Stimulated activated CD8-positive, alpha-beta memory T cell treated with anti-CD3 and anti-CD28 coated beads, Interleukin-12 subunit alpha, Interleukin-12 subunit beta, amount 100 ng/mL, for 4 hours (primary cell): Measurements from ENCODE around the gene C7orf57.
"Not testable (repeated sequence)": the region's sequence is repeated elsewhere in the genome, so short reads cannot be mapped to it uniquely, and the experiment has no call there.

Experiments
- DNase-seq: peaks from one replicate; pipeline ENCODE4 v3.0.0-alpha.2; 2020; ENCODE audit warnings: low read depth

Gene C7orf57

GRCh38 chr7:48035301-48035966 is at the start of gene C7orf57:
Gene C7orf57 (plus strand): TSS chr7:48035543. CDS start chr7:48036309, 766 bp downstream.
- peak; percentile 78 for DNase-seq

- DNase-seq = no peak
Observed at GRCh38 chr7:47988496-47989386, 46.6 kb upstream of the C7orf57 start.

- not testable (repeated sequence) for DNase-seq
Observed at GRCh38 chr7:47989607-47990400, 45.5 kb upstream of the C7orf57 start.

- DNase-seq = no peak
Observed at GRCh38 chr7:47990592-47990991, 44.8 kb upstream of the C7orf57 start.

GRCh38 chr7:47991270-47991669 is 44.1 kb upstream of the C7orf57 start:
- no peak for DNase-seq

- peak; percentile 77 for DNase-seq
Observed at GRCh38 chr7:47991741-47992311, 43.5 kb upstream of the C7orf57 start.

- no peak for DNase-seq
Observed at GRCh38 chr7:47992446-47992845, 42.9 kb upstream of the C7orf57 start.

GRCh38 chr7:47999413-47999812 is 35.9 kb upstream of the C7orf57 start:
- DNase-seq = no peak

- DNase-seq = not testable (repeated sequence)
Observed at GRCh38 chr7:48000164-48000563, 35.2 kb upstream of the C7orf57 start.

- no peak for DNase-seq
Observed at GRCh38 chr7:48004032-48004431, 31.3 kb upstream of the C7orf57 start.

GRCh38 chr7:48004638-48005037 is 30.7 kb upstream of the C7orf57 start:
- no peak for DNase-seq

- DNase-seq = no peak
Observed at GRCh38 chr7:48006866-48007265, 28.5 kb upstream of the C7orf57 start.

GRCh38 chr7:48009257-48009656 is 26.1 kb upstream of the C7orf57 start:
- DNase-seq = no peak

GRCh38 chr7:48009954-48010353 is 25.4 kb upstream of the C7orf57 start:
- no peak for DNase-seq

GRCh38 chr7:48011323-48011722 is 24.0 kb upstream of the C7orf57 start:
- no peak for DNase-seq

- DNase-seq = no peak
Observed at GRCh38 chr7:48011951-48012350, 23.4 kb upstream of the C7orf57 start.

- no peak for DNase-seq
Observed at GRCh38 chr7:48016641-48017040, 18.7 kb upstream of the C7orf57 start.

- no peak for DNase-seq
Observed at GRCh38 chr7:48017674-48018073, 17.7 kb upstream of the C7orf57 start.

- DNase-seq = no peak
Observed at GRCh38 chr7:48025624-48026023, 9.7 kb upstream of the C7orf57 start.

GRCh38 chr7:48028938-48029337 is 6.4 kb upstream of the C7orf57 start, which contains the start of gene SUN3:
Gene SUN3 (minus strand): TSS chr7:48029107. CDS start chr7:48028938, 169 bp downstream.
- no peak for DNase-seq

GRCh38 chr7:48031111-48031510 is 4.2 kb upstream of the C7orf57 start:
- no peak for DNase-seq

- DNase-seq = no peak
Observed at GRCh38 chr7:48033922-48034321, 1.4 kb upstream of the C7orf57 start.
